Stimulated activated CD8-positive, alpha-beta memory T cell treated with anti-CD3 and anti-CD28 coated beads, Interleukin-2, amount 100 ng/mL, for 48 hours (primary cell): Measurements from ENCODE around the gene ASAP3.
"Not testable (repeated sequence)": the region's sequence is repeated elsewhere in the genome, so short reads cannot be mapped to it uniquely, and the experiment has no call there.

ENCODE experiments used
- DNase-seq, 2 donors: peaks; one replicate each; pipeline ENCODE4 v3.0.0-alpha.2; 2020; ENCODE audit warnings: low read depth in 2 of 2

Gene ASAP3

GRCh38 chr1:23514111-23514679 is 30.2 kb upstream of the ASAP3 start:
- DNase-seq = no peak

GRCh38 chr1:23509896-23510295 is 25.9 kb upstream of the ASAP3 start:
- DNase-seq = no peak

GRCh38 chr1:23506376-23507107 is 22.6 kb upstream of the ASAP3 start:
- DNase-seq = no peak

GRCh38 chr1:23505851-23506250 is 21.9 kb upstream of the ASAP3 start:
- no peak for DNase-seq

DNA sequence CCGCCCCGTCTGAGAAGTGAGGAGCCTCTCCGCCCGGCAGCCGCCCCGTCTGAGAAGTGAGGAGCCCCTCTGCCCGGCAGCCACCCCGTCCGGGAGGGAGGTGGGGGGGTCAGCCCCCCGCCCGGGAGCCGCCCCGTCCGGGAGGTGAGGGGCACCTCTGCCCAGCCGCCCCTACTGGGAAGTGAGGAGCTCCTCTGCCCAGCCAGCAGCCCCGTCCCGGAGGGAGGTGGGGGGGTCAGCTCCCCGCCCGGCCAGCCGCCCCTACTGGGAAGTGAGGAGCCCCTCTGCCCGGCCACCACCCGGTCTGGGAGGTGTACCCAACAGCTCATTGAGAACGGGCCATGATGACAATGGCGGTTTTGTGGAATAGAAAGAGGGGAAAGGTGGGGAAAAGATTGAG is 20.2 kb upstream of the ASAP3 start:
- not testable (repeated sequence) for DNase-seq

GRCh38 chr1:23502951-23503350 is 19.0 kb upstream of the ASAP3 start:
- no peak for DNase-seq

DNA sequence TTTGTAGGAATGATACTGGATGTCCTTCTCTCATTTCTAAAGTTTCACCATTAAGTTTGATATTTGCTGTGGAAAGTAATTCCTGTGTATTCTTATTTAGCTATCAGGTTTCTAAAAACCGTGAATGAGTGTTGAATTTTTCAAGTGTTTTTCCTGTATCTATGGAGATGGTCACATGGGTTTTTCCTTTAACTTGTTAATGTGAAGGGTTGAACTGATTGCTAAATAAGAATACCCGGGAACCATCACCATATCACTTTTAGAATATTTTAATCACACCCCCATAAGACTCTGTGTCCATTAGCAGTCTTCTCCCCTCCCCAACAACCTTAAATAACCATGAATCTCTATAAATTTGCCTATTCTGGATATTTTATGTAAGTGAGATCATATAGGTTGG is 16.5 kb upstream of the ASAP3 start:
- no peak for DNase-seq

DNA sequence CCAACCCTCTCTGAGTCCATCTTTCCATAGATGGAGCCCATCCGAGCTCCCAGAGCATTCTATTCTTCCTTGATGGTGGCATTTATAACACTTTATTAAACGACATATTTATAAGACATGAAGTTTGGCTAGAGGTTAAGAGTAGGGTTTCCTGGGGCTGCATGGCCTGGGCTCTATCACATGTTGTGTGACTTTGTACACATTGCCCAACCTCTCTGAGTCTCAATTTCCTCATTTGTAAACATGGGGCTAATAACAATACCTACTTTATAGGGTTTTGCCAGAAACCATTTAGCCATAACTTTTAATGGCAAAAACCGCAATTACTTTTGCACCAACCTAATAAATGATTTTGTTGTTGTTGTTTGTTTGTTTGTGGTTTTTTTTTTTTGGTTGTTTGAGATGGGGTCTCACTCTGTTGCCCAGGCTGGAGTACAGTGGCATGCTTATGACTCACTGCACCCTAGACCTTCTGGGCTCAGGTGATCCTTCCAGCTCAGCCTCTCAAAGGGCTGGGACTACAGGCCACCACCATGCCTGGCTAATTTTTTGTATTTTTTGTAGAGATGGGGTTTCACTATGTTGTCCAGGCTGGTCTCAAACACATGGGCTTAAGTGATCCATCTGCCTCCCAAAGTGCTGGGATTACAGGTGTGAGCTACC is 13.9 kb upstream of the ASAP3 start:
- no peak for DNase-seq

DNA sequence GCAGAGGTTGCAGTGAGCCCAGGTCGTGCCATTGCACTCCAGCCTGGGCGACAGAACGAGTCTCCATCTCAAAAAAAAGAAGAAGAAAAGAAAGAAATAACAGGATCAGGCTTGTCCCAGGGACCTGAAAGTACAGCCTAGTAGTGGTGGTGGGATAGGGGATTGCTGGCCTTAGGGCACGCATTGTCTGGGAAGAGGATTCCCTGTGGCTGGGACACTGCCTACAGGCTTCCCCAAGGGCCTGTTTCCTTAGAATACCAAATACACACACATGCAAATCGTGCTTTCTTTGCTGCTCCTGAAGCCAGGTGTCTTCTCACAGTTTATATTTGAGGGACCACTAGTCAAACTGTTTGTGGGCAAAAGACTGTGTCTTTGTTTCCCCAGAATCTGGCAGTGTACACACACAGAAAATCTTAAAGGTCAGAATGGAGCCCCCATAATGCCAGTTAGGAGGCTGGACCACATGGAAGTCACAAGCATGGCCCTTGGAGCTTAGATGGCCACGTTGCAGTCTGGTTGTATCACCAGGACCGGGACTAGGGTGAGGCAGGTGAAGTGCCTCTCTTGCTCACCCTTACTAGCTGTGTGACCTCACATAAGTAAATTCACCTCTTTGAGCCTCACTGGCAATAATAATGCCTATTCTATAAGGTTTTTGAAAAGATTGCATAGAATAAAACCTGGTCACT is 12.7 kb upstream of the ASAP3 start:
- DNase-seq = no peak

DNA sequence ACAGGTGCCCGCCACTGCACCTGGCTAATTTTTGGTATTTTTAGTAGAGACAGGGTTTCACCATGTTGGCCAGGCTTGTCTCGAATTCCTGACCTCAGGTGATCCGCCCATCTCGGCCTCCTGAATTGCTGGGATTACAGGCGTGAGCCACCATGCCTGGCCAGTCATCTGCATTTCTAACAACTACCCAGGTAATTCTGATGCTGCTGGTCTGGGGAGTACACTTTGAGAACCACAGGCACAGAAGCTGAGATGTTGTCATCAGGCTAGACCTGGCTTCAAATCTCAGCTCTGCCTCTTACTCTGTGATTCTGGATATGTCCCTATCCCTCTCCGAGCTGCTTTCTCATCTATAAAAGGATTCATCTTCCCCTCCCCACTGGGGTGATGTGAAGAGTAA is 10.9 kb upstream of the ASAP3 start:
- DNase-seq = not testable (repeated sequence)

- not testable (repeated sequence) for DNase-seq
Observed at GRCh38 chr1:23492776-23493175, 8.8 kb upstream of the ASAP3 start.

DNA sequence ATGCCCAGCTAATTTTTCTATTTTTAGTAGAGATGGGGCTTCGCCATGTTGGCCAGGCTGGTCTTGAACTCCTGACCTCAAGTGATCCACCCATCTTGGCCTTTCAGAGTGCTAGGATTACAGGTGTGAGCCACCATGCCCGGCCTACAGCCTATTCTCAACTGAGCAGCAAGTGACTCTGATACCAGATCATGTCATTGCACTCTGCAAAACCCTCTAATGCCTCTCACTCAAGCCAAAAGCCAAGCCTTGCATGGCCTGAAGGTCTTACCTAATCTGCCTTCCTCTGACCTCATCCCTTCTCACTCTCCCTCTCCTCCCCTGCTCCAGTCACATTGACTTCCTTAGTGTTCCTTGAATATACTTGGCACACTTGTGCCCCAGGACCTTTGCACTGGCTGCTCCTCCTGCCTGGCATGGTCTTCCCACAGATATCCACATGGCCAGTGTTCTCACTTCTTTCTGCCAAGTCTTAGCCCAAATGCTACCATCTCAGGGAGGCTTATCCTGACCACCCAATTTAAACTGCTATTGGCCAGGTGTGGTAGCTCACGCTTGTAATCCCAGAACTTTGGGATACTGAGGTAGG is 8.2 kb upstream of the ASAP3 start:
- no peak for DNase-seq

DNA sequence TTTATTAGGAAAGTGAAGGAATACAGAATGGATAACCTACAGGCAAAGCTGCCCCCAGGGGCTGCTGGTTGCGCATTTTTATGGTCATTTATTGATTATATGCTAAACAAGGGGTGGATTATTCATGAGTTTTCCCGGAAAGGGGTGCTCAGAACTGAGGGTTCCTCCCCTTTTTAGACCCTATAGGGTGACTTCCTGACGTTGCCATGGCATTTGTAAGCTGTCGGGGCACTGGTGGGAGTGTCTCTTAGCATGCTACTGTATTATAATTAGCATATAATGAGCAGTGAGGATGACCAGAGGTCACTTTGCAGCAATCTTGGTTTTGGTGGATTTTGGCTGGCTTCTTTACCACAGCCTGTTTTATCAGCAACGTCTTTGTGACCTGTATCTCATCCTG is 5.9 kb upstream of the ASAP3 start:
- no peak for DNase-seq

DNA sequence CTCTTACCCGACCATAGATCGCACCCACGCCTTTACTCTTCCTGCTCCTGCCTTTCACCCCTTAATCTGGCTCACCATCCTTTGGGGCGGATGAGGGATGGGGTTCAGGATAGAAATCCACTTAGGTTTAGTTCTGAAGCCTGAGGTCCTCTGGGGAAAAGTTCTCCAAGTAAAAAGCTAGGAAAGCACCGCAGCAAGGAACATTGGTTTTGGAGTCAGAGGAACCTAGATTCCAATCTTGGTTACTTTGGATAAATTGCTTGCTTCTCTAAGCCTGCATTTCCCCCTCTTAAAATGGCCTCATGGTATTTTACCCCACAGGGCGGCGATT is 988 bp upstream of the ASAP3 start:
- no peak for DNase-seq

DNA sequence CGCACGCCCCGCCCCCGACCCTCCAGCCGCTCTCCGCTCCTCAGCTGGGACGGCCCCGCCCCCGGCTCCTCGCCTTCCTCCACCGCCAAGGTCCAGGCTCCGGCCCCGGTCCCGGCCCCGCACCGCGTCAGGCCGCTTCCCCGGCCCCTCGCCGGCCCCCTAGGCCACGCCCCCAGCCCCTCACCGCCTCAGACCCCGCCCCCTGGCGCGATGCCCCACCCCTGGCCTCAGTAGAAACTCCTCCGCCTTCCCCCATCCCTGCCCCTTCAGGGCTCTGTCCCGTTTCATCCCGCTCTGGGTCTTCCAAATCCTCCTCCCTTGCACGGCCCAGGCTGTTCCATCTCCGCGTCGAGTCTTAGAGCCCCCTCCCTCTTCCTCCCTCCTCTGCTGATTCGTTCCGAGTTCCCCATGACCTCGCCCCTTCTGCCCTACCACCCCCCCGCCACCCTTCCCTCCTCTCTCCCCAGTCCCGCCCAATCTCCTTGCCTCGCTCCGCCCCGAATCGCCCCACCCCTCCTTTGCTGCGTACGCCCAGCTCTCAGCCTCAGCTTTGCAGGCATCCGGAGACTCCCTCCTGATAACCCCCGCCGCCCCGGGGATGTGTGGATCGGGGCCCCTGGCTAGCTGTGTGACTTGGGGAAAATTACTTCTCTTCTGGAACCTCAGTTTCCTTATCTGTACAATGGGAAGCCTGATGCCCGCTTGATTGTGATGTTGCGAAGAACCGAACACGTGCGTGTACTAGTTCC is 448 bp upstream of the ASAP3 start:
- peak; percentile 74 to 85 for DNase-seq

DNA sequence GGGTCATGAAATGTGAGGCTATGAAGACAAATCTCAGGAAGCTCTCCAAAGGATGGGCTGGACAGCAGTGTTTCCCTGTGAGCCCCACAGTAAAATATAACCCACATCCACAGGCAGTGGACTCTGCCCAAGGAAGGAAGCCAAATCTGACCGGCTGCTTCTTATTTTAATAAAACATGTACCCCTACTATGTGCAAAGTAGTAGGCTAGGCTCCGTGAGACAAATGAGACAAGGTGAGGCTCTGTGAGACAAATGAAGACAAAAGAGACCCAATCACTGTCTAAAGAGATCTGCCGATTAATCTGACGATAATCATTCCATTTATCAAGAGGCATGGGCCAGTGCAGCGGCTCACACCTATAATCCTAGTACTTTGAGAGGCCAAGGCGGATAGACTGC is 2.1 kb downstream of the ASAP3 start:
- no peak for DNase-seq

DNA sequence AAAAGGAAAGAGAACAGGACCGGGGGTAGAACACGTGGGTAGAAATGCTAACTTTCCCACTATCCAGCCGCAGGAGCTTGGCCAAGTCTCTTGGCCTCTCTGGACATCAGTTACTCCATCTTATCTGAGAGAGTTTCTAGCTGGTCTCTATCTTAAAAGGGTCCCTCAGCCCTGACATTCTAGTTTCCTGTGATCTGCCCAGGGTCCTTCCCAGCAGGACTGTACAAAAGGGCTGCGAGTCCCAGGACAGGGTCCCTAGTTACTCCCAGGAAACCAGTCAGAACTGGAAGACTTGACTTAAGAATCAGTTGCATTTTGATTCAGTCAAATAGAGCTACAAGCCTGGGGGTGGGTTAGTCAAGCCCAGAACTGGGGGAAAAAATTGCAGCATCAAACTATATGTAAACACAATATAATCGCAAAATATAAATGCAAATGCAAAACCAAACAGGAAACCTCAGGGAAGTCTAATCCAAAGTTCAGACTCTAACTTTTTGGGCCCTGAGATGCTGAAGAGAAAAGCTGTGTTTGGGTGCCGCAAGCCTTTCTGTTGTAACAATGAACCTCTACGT is 2.9 kb downstream of the ASAP3 start:
- no peak for DNase-seq

DNA sequence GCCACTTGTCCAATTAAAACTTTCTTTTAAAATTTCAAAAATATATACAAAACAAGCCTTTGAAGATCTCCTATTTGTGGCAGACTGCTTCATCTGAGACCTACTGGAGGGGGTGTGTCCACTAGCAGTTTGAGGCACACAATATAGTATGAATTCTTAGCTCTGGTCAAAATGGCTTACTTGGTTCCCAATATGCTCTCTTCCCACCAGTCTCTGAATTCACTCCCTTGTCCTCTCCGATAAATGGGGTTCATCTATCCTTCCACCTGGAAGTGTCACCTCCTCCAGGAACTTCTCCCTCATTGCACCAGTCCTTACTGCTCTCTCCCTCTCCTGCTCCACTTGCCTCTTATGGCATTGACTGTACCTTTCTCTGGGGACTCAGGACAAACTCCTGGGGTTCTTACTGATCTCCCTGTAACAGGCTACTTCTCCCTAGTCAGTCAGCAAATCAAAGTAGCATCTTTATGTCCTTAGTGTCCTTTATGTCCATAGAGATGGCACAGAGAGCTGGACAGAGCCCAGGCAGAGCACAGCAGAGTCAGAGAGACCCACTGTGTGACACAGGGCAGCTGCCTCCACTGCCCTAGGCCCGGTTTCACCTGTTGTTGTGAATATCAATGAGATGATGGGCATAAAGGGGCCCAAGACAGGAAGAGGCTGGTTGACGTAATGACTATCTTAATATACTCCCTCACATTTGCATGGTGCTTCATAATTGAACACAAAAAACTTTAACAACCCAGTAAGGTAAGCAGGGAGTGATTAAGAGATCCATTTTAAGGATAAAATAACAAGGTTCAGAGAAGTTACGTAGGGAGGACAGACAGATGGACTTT is 3.6 kb downstream of the ASAP3 start:
- DNase-seq = no peak

DNA sequence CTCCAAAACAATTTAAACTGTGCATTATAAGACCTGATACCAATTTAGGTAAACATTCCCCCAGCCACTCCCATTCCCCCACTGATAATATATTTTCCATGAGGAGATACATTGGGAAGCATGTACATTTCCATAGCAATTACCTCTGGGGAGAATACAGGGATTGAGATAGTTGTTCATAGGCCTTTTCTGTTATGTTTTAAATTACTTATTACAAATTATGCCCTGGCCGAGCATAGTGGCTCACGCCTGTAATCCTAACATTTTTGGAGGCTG is 4.4 kb downstream of the ASAP3 start:
- DNase-seq = no peak

- no peak for DNase-seq
Observed at GRCh38 chr1:23478896-23479665, 4.9 kb downstream of the ASAP3 start.
